ENCODE results near the gene COMT. TPM values are rescaled to one million over a fixed set of nuclear protein-coding genes. Genes with fewer than 3 reads are reported as not detected.

Gene COMT
- total RNA-seq, 3 donors from 2014 or later (not counting 1 experiment from before 2014, with no cell fraction given), result 37.5 to 56.2 (median 38.2) TPM

GRCh38 chr22:19964701-19965386 lies 23.3 kb downstream of the COMT start:
- H3K27me3 Mint-ChIP-seq (ENCODE audit: low read depth in 2 of 2), result no peaks in the 10 kb centered on the region
- peak overlapping the region; percentile 40 for H3K4me3 Mint-ChIP-seq
- ATAC-seq, result no peak
- intact Hi-C loops (cut with micrococcal nuclease), result no loop called here
- H3K36me3 ChIP-seq (ENCODE audit: control insufficient read depth, insufficient read depth, low read length), result peaks cover 35% of the 10 kb centered on the region
- H3K9me3 ChIP-seq (ENCODE audit: control insufficient read depth, insufficient read depth, low read length), result no peaks in the 10 kb centered on the region
- H3K36me3 Mint-ChIP-seq, result no peaks in the 10 kb centered on the region
- DNase-seq, result no peak
- no peak for TF ChIP-seq CTCF (IDR thresholded peaks at IDR 0.05)
- peak overlapping the region in 1 of 2 donors; percentile 87 for H3K27ac Mint-ChIP-seq
- peaks cover 33% of the 10 kb centered on the region for H3K4me1 ChIP-seq (ENCODE audit: control insufficient read depth, insufficient read depth, low read length)
- no peak overlapping the region for H3K4me3 ChIP-seq (ENCODE audit: low read length)
- H3K27ac ChIP-seq (ENCODE audit: low read length), result no peak overlapping the region
- H3K4me1 Mint-ChIP-seq, result peaks cover 16 to 17% of the 10 kb centered on the region in 2 donors
- H3K27me3 ChIP-seq (ENCODE audit: control insufficient read depth, insufficient read depth, low read length), result no peaks in the 10 kb centered on the region
- WGBS (ENCODE audit: insufficient coverage), result 92% methylated on average over 12 of the region's 15 CpGs
- no peaks in the 10 kb centered on the region for H3K9me3 Mint-ChIP-seq

- WGBS (ENCODE audit: insufficient coverage), result 73% methylated on average over 10 of the region's 10 CpGs
- Histone ChIP-seq H3K4me1 (ENCODE audit: control insufficient read depth, insufficient read depth, low read length) (peaks cover 45% of the 10 kb centered on the region), H3K9me3 (ENCODE audit: control insufficient read depth, insufficient read depth, low read length) (no peaks in the 10 kb centered on the region), H3K4me3 (ENCODE audit: low read length) (no peak overlapping the region), H3K27ac (ENCODE audit: low read length) (peak overlapping the region; percentile 76), H3K27me3 (ENCODE audit: control insufficient read depth, insufficient read depth, low read length) (no peaks in the 10 kb centered on the region), H3K36me3 (ENCODE audit: control insufficient read depth, insufficient read depth, low read length) (peaks cover 35% of the 10 kb centered on the region)
- Mint-ChIP-seq H3K4me1 (peaks cover 23 to 25% of the 10 kb centered on the region in 2 donors), H3K9me3 (no peaks in the 10 kb centered on the region), H3K27me3 (ENCODE audit: low read depth in 2 of 2) (no peaks in the 10 kb centered on the region), H3K27ac (peak overlapping the region; percentile 72 to 87), H3K4me3 (peak overlapping the region; percentile 66), H3K36me3 (no peaks in the 10 kb centered on the region)
- intact Hi-C loops (cut with micrococcal nuclease), result no loop called here
- DNase-seq, result peak; percentile 32 to 39
- peak; percentile 54 to 77 (median 64) for ATAC-seq
- TF ChIP-seq CTCF (IDR thresholded peaks at IDR 0.05), result peak; percentile 32
Measured at GRCh38 chr22:19965771-19966709, 24.5 kb downstream of the COMT start.

DNA sequence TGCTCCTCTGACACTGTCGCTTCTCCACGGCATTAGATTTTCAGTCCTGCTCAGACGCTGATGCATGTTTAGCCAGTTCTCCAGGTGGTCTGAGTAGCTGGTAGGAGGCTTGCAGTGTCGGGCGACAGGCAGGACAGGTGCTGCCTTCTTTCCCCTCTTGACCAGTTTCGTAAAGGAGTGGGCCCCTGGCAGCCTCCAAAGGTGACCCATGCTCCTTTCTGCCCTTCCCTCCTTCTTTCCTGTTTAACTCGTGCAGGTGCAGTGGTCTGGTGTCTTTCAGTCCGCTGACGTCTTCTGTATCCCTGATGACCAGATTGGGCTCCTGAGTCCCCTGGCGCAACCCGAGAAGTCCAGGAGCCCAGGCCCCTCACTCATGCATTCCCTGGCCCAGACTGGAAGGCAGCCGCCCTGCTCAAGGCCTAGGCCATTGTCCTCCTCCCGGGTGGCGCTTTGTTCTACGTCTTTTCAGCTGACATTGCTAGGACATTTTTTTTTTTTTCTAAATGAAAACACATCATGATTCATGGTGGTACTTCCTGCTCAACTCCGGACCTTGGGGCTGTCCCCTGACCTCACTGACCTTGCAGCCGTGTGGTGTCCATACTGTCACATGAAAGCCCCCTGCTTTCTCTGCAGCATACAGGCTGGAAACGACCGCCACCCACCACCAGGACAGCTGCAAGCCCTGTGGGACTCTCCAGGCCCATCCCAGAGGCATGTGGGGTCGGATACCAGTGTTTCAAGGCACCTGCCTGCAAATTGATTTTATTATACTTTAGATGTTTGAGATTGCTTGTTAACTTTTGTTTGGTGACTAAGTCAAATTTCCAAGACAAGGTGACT lies 25.6 kb downstream of the COMT start:
- WGBS (ENCODE audit: insufficient coverage), result 92% methylated on average over 19 of the region's 20 CpGs
- Mint-ChIP-seq H3K4me1 (peaks cover 34 to 36% of the 10 kb centered on the region in 2 donors), H3K9me3 (no peaks in the 10 kb centered on the region), H3K27ac (peak overlapping the region; percentile 61 to 87), H3K27me3 (ENCODE audit: low read depth in 2 of 2) (no peaks in the 10 kb centered on the region), H3K4me3 (peak overlapping the region; percentile 42), H3K36me3 (no peaks in the 10 kb centered on the region)
- intact Hi-C loops (cut with micrococcal nuclease), result no loop called here
- Histone ChIP-seq H3K4me3 (ENCODE audit: low read length) (no peak overlapping the region), H3K4me1 (ENCODE audit: control insufficient read depth, insufficient read depth, low read length) (peaks cover 55% of the 10 kb centered on the region), H3K27ac (ENCODE audit: low read length) (peak overlapping the region; percentile 76), H3K9me3 (ENCODE audit: control insufficient read depth, insufficient read depth, low read length) (no peaks in the 10 kb centered on the region), H3K36me3 (ENCODE audit: control insufficient read depth, insufficient read depth, low read length) (peaks cover 35% of the 10 kb centered on the region), H3K27me3 (ENCODE audit: control insufficient read depth, insufficient read depth, low read length) (no peaks in the 10 kb centered on the region)
- DNase-seq (no peak), ATAC-seq (no peak)
- no peak for TF ChIP-seq CTCF (IDR thresholded peaks at IDR 0.05)
